DOHH2 (cell line): ENCODE data around the gene PPFIA4.

ENCODE experiments used
- H3F3A ChIP-seq: fragments of 200-600 bp; sonication (generic), shearing (Covaris generic); 2 replicates; pipeline ENCODE4 v1.6.0; 2016; ENCODE audit warnings: antibody characterized with exemption, mild to moderate bottlenecking; ENCODE audit not compliant: control insufficient read depth, insufficient read depth
- H3K27ac ChIP-seq: fragments of 200-600 bp; sonication (generic); 2 replicates; pipeline ENCODE4 v1.5.1; 2014; ENCODE audit warnings: low read depth, mild to moderate bottlenecking, low read length, moderate library complexity
- H3K27me3 ChIP-seq: fragments of 200-600 bp; sonication (generic); 2 replicates; pipeline ENCODE4 v1.6.1; 2014; ENCODE audit warnings: mild to moderate bottlenecking, low read length, mixed read lengths; ENCODE audit not compliant: control insufficient read depth
- H3K36me3 ChIP-seq: fragments of 200-600 bp; sonication (generic); 2 replicates; pipeline ENCODE4 v1.6.1; 2014; ENCODE audit warnings: mild to moderate bottlenecking, low read length, moderate library complexity, mixed read lengths; ENCODE audit not compliant: control insufficient read depth
- H3K4me1 ChIP-seq: fragments of 200-600 bp; sonication (generic); 2 replicates; pipeline ENCODE4 v1.6.1; 2014; ENCODE audit warnings: mild to moderate bottlenecking, low read length, mixed read lengths; ENCODE audit not compliant: control insufficient read depth
- H3K4me2 ChIP-seq: fragments of 200-600 bp; sonication (generic); 2 replicates; pipeline ENCODE4 v1.6.0; 2014; ENCODE audit warnings: mild to moderate bottlenecking, low read length, moderate library complexity
- H3K4me3 ChIP-seq: fragments of 200-600 bp; sonication (generic); 2 replicates; pipeline ENCODE4 v1.5.1; 2014; ENCODE audit warnings: mild to moderate bottlenecking, low read length, mixed read lengths
- H3K79me2 ChIP-seq: fragments of 200-600 bp; sonication (generic); 2 replicates; pipeline ENCODE4 v1.6.1; 2014; ENCODE audit warnings: mild to moderate bottlenecking, low read length, mixed read lengths; ENCODE audit not compliant: control insufficient read depth
- H3K9me2 ChIP-seq: fragments of 200-600 bp; sonication (generic); replicated peaks from 2 replicates; pipeline ENCODE4 v1.6.1; 2014; ENCODE audit warnings: mild to moderate bottlenecking, low read length, mixed read lengths; ENCODE audit not compliant: control insufficient read depth
- H3K9me3 ChIP-seq: fragments of 200-600 bp; sonication (generic); 2 replicates; pipeline ENCODE4 v1.6.1; 2014; ENCODE audit warnings: antibody characterized with exemption, low read length, mixed read lengths; ENCODE audit not compliant: control insufficient read depth, insufficient read depth
- H4K20me1 ChIP-seq: fragments of 200-600 bp; sonication (generic); 2 replicates; pipeline ENCODE4 v1.6.0; 2014; ENCODE audit warnings: low read depth, mild to moderate bottlenecking, antibody characterized with exemption, low read length, moderate library complexity; ENCODE audit not compliant: control insufficient read depth, insufficient read depth
- CTCF ChIP-seq: fragments of 200-600 bp; sonication (generic); IDR thresholded peaks from one replicate; pipeline ENCODE4 v1.5.1; 2014; ENCODE audit warnings: antibody characterized with exemption, mild to moderate bottlenecking, low read depth, low read length; ENCODE audit not compliant: poor library complexity, severe bottlenecking
- EZH2phosphoT487 ChIP-seq: fragments of 200-600 bp; sonication (generic); IDR thresholded peaks from 2 replicates; pipeline ENCODE4 v1.6.1; 2017; ENCODE audit warnings: borderline replicate concordance, mild to moderate bottlenecking, antibody characterized with exemption, low read length, moderate library complexity, mixed read lengths

Gene PPFIA4

GRCh38 chr1:203028067-203028783 is 1.9 kb downstream of the PPFIA4 start:
- peaks cover 18% of the 10 kb centered on the region for H3F3A ChIP-seq
- H4K20me1 ChIP-seq, result no peaks in the 10 kb centered on the region
- peaks cover 26% of the 10 kb centered on the region for H3K36me3 ChIP-seq
- no peaks in the 10 kb centered on the region for H3K9me3 ChIP-seq
- no peak overlapping the region for H3K4me2 ChIP-seq
- H3K4me1 ChIP-seq, result peaks cover 12% of the 10 kb centered on the region
- no peaks in the 10 kb centered on the region for H3K79me2 ChIP-seq
- no peak for TF ChIP-seq CTCF
- no peak for TF ChIP-seq EZH2phosphoT487
- peaks cover 11% of the 10 kb centered on the region; the same call in 1 of the 2 replicates for H3K27me3 ChIP-seq
- H3K4me3 ChIP-seq, result no peak overlapping the region
- no peak overlapping the region for H3K27ac ChIP-seq
- no peaks in the 10 kb centered on the region for H3K9me2 ChIP-seq

GRCh38 chr1:203028784-203029553 is 2.7 kb downstream of the PPFIA4 start:
- H3K4me1 ChIP-seq, result peaks cover 12% of the 10 kb centered on the region
- H3F3A ChIP-seq, result peaks cover 13% of the 10 kb centered on the region
- peaks cover 11% of the 10 kb centered on the region; the same call in 1 of the 2 replicates for H3K27me3 ChIP-seq
- H3K4me2 ChIP-seq, result no peak overlapping the region
- no peaks in the 10 kb centered on the region for H3K9me2 ChIP-seq
- H4K20me1 ChIP-seq, result no peaks in the 10 kb centered on the region
- TF ChIP-seq EZH2phosphoT487, result no peak
- no peak for TF ChIP-seq CTCF
- H3K9me3 ChIP-seq, result no peaks in the 10 kb centered on the region
- no peak overlapping the region for H3K27ac ChIP-seq
- H3K4me3 ChIP-seq, result no peak overlapping the region
- no peaks in the 10 kb centered on the region for H3K79me2 ChIP-seq
- H3K36me3 ChIP-seq, result peaks cover 20% of the 10 kb centered on the region

- Histone ChIP-seq H3K9me2 (no peaks in the 10 kb centered on the region), H3K27me3 (peaks cover 11% of the 10 kb centered on the region; the same call in 1 of the 2 replicates), H3K36me3 (no peaks in the 10 kb centered on the region), H3K9me3 (no peaks in the 10 kb centered on the region), H3K4me2 (no peak overlapping the region), H3K79me2 (no peaks in the 10 kb centered on the region), H3K27ac (no peak overlapping the region), H3K4me3 (no peak overlapping the region), H3F3A (no peaks in the 10 kb centered on the region), H3K4me1 (peaks cover 7% of the 10 kb centered on the region; the same call in 1 of the 2 replicates), H4K20me1 (no peaks in the 10 kb centered on the region)
- TF ChIP-seq EZH2phosphoT487 (no peak), CTCF (peak; percentile 66)
Measured at GRCh38 chr1:203031467-203031866, 5.2 kb downstream of the PPFIA4 start.
